ENCODE results near the gene STARD4.

STARD4 gene

DNA sequence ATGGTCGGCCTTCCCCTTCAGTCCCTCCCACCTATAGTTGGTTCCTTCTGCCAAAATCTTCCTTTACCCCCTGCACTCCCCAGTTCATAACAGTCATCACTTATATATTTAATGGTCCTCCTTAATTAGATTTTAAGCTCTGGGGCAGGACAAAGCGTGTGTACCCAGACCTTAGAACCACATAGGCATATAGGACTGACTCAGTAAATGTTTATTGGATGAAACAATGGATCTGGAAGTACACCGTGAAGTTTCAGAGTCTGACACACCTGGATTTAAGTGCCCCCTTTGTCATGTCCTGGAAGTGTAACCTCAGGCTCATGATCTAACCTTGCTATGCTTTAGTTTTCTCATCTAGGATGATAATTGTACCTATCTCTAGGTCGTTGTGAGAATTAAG, 32.0 kb downstream of the STARD4 start:
- no peak overlapping the region for H3K4me3 ChIP-seq (ENCODE audit: low read depth, low read length)
- H3K27ac ChIP-seq = no peak overlapping the region
- H3K36me3 ChIP-seq (replicated peaks) = no peaks in the 10 kb centered on the region
- DNase-seq = no peak
- no peaks in the 10 kb centered on the region for H3K27me3 ChIP-seq (replicated peaks)
- TF ChIP-seq, protein P1, sequence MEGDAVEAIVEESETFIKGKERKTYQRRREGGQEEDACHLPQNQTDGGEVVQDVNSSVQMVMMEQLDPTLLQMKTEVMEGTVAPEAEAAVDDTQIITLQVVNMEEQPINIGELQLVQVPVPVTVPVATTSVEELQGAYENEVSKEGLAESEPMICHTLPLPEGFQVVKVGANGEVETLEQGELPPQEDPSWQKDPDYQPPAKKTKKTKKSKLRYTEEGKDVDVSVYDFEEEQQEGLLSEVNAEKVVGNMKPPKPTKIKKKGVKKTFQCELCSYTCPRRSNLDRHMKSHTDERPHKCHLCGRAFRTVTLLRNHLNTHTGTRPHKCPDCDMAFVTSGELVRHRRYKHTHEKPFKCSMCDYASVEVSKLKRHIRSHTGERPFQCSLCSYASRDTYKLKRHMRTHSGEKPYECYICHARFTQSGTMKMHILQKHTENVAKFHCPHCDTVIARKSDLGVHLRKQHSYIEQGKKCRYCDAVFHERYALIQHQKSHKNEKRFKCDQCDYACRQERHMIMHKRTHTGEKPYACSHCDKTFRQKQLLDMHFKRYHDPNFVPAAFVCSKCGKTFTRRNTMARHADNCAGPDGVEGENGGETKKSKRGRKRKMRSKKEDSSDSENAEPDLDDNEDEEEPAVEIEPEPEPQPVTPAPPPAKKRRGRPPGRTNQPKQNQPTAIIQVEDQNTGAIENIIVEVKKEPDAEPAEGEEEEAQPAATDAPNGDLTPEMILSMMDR (IDR thresholded peaks at IDR 0.05; ENCODE audit: low read depth, low read length, missing control alignments) = no peak
- in situ Hi-C loops (cut with HindIII; ENCODE audit: low pct_ligation_motif_present, low sequenced_read_pairs) = no loop called here

DNA sequence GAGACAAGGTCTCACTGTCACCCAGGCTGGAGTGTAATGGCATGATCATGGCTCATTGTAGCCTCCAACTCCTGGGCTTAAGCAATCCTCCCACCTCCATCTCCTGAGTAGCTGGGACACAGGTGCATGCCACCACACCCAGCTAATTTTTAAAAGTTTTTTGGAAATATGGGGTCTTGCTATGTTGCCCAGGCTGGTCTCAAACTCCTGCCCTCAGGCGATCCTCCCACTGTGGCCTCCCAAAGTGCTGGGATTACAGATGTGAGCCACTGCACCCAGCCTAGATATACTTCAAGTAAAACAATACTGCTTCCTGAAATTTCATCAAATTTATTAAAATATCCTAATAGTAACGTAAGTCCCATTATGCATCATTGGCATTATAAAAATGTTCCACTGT, 33.4 kb downstream of the STARD4 start:
- DNase-seq = no peak
- H3K4me3 ChIP-seq (ENCODE audit: low read depth, low read length) = no peak overlapping the region
- no peak overlapping the region for H3K27ac ChIP-seq
- no peaks in the 10 kb centered on the region for H3K27me3 ChIP-seq (replicated peaks)
- TF ChIP-seq, protein P1 (IDR thresholded peaks at IDR 0.05; ENCODE audit: low read depth, low read length, missing control alignments) = no peak
- no peaks in the 10 kb centered on the region for H3K36me3 ChIP-seq (replicated peaks)
- in situ Hi-C loops (cut with HindIII; ENCODE audit: low pct_ligation_motif_present, low sequenced_read_pairs) = no loop called here

DNA sequence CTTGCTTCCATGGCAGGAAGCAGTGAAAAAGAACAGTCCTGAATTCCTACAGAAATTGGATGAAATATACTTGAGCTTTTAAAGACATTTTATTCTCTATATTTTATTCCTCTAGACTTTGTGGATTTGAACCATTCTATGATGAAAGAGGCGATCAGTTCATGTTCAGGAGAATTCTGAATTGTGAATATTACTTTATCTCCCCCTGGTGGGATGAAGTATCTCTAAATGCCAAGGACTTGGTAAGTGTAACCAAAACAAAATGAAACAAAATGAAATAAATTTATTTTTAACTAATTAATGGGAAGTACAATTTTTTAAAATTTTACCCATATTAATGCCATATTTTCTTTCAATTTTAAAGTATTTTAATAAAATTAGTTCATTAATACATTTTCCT, 34.1 kb downstream of the STARD4 start:
- no peaks in the 10 kb centered on the region for H3K36me3 ChIP-seq (replicated peaks)
- in situ Hi-C loops (cut with HindIII; ENCODE audit: low pct_ligation_motif_present, low sequenced_read_pairs) = no loop called here
- no peaks in the 10 kb centered on the region for H3K27me3 ChIP-seq (replicated peaks)
- H3K27ac ChIP-seq = no peak overlapping the region
- no peak overlapping the region for H3K4me3 ChIP-seq (ENCODE audit: low read depth, low read length)
- TF ChIP-seq, protein P1 (IDR thresholded peaks at IDR 0.05; ENCODE audit: low read depth, low read length, missing control alignments) = peak; percentile 14
- DNase-seq = no peak

DNA sequence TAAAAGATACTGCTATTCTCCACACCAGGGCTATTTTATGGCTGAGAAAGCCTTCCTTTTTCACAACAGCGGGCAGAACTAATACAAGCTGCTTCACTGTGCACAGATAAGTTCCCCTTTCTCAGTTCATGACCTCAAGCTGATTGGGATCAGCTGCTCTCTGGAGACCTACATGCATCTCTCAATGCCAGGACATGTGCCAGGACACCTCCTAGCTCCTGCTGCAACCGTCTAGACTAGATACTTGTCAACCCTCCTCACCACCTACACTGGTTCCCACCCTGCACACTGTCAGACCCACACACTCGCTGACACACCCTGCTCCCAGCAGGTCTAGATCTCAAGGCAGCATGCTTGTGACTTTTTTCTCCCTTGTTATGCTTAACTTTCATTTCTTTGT, 39.8 kb downstream of the STARD4 start:
- no peaks in the 10 kb centered on the region for H3K36me3 ChIP-seq (replicated peaks)
- no peak overlapping the region for H3K4me3 ChIP-seq (ENCODE audit: low read depth, low read length)
- H3K27me3 ChIP-seq (replicated peaks) = no peaks in the 10 kb centered on the region
- in situ Hi-C loops (cut with HindIII; ENCODE audit: low pct_ligation_motif_present, low sequenced_read_pairs) = no loop called here
- DNase-seq = no peak
- TF ChIP-seq, protein P1 (IDR thresholded peaks at IDR 0.05; ENCODE audit: low read depth, low read length, missing control alignments) = no peak
- no peak overlapping the region for H3K27ac ChIP-seq

DNA sequence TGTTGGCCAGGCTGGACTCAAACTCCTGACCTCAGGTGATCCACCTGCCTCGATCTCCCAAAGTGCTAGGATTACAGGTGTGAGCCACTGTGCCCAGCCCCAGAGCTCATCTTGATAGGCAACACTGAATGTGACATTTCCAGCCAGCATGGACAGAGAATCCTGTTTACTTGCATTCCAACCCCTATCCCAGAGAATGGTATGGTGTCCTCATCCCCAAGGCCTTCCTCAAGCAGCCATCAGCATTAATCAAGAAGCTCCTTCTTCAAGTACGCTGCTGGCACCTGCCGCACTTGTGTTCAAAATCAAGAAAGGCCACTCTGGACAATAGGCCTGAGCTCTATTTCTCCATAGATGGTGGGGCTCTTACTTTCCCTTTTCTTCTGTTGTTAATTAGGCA, 40.2 kb downstream of the STARD4 start:
- Histone ChIP-seq H3K36me3 (replicated peaks) (no peaks in the 10 kb centered on the region), H3K27ac (no peak overlapping the region), H3K27me3 (replicated peaks) (no peaks in the 10 kb centered on the region), H3K4me3 (ENCODE audit: low read depth, low read length) (no peak overlapping the region)
- TF ChIP-seq, protein P1 (IDR thresholded peaks at IDR 0.05; ENCODE audit: low read depth, low read length, missing control alignments) = no peak
- DNase-seq = no peak
- in situ Hi-C loops (cut with HindIII; ENCODE audit: low pct_ligation_motif_present, low sequenced_read_pairs) = no loop called here

DNA sequence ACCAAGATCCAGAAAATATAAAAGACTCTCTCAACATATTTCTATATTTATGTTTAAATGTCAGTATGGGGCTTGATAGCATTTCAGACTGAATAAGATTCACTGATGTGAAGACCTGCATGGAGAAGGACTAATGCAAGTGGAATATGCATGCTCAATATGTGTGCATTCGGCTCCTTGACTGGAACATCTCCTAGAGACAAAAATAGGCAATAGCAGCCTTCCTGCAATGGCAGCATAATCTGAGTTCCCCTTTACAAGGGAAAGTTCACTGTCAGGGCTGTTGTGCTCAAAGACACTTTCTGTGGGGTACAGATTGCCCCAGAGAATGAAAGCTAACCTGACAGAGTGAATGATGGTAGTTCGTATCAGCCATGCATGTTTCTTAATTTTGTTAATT, 42.4 kb downstream of the STARD4 start:
- H3K4me3 ChIP-seq (ENCODE audit: low read depth, low read length) = no peak overlapping the region
- no peak for DNase-seq
- in situ Hi-C loops (cut with HindIII; ENCODE audit: low pct_ligation_motif_present, low sequenced_read_pairs) = no loop called here

More for the DNA sequence above, 42.4 kb downstream of the STARD4 start:
- Histone ChIP-seq H3K36me3 (replicated peaks) (no peaks in the 10 kb centered on the region), H3K27me3 (replicated peaks) (no peaks in the 10 kb centered on the region), H3K27ac (no peak overlapping the region)
- TF ChIP-seq, protein P1 (IDR thresholded peaks at IDR 0.05; ENCODE audit: low read depth, low read length, missing control alignments) = peak; percentile 34
